Measurements from ENCODE around the gene SNRPA.

- TF ChIP-seq, protein P1, sequence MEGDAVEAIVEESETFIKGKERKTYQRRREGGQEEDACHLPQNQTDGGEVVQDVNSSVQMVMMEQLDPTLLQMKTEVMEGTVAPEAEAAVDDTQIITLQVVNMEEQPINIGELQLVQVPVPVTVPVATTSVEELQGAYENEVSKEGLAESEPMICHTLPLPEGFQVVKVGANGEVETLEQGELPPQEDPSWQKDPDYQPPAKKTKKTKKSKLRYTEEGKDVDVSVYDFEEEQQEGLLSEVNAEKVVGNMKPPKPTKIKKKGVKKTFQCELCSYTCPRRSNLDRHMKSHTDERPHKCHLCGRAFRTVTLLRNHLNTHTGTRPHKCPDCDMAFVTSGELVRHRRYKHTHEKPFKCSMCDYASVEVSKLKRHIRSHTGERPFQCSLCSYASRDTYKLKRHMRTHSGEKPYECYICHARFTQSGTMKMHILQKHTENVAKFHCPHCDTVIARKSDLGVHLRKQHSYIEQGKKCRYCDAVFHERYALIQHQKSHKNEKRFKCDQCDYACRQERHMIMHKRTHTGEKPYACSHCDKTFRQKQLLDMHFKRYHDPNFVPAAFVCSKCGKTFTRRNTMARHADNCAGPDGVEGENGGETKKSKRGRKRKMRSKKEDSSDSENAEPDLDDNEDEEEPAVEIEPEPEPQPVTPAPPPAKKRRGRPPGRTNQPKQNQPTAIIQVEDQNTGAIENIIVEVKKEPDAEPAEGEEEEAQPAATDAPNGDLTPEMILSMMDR (conservative IDR thresholded peaks at IDR 0.05 in 1 of 2, IDR thresholded peaks at IDR 0.05 in 1 of 2; ENCODE audit: extremely low read depth in 1 of 2, insufficient read depth in 1 of 2, low read depth in 1 of 2, low read length in 2 of 2): no peak
- TF ChIP-seq EZH2 (IDR thresholded peaks at IDR 0.05; ENCODE audit: borderline replicate concordance, low read length): no peak
Measured at GRCh38 chr19:40755248-40755624, 4.2 kb downstream of the SNRPA start.

Measured in mammary epithelial cell (primary cell).